C4-2B (cell line): ENCODE results near the gene MAGEC2.

Experiments
- H3K27ac ChIP-seq: fragments of 450-650 bp; 2 replicates; pipeline ENCODE4 v1.5.1; 2017
- CTCF ChIP-seq: fragments of 450-650 bp; conservative IDR thresholded peaks from 2 replicates; pipeline ENCODE4 v1.5.1; 2017; ENCODE audit warnings: mild to moderate bottlenecking
- ZFX ChIP-seq: fragments of 450-650 bp; IDR thresholded peaks from 2 replicates; pipeline ENCODE4 v1.6.1; 2017

MAGEC2 gene

GRCh38 chrX:142204522-142205433 lies at the start of gene MAGEC2:
MAGEC2 (minus strand) TSS chrX:142205290; CDS start chrX:142203987, 1,303 bp downstream.
- no peak within 1 kb of the TSS for H3K27ac ChIP-seq
- TF ChIP-seq CTCF (no peak), ZFX (no peak)

GRCh38 chrX:142251680-142252079 lies 46.6 kb upstream of the MAGEC2 start:
- TF ChIP-seq CTCF (no peak), ZFX (no peak)
- no peak overlapping the region for H3K27ac ChIP-seq

- no peak overlapping the region for H3K27ac ChIP-seq
- no peak for TF ChIP-seq ZFX
- TF ChIP-seq CTCF: no peak
Observed at GRCh38 chrX:142251202-142251601, 46.1 kb upstream of the MAGEC2 start.

- no peak for TF ChIP-seq ZFX
- TF ChIP-seq CTCF: no peak
- no peak overlapping the region for H3K27ac ChIP-seq
Observed at GRCh38 chrX:142250502-142250901, 45.4 kb upstream of the MAGEC2 start.

GRCh38 chrX:142249721-142250120 lies 44.6 kb upstream of the MAGEC2 start:
- no peak overlapping the region for H3K27ac ChIP-seq
- TF ChIP-seq ZFX (no peak), CTCF (no peak)

GRCh38 chrX:142244568-142244967 lies 39.5 kb upstream of the MAGEC2 start:
- TF ChIP-seq ZFX (no peak), CTCF (no peak)

GRCh38 chrX:142238536-142238935 lies 33.4 kb upstream of the MAGEC2 start:
- TF ChIP-seq ZFX (no peak), CTCF (no peak)
- H3K27ac ChIP-seq: no peak overlapping the region

More at GRCh38 chrX:142244568-142244967, 39.5 kb upstream of the MAGEC2 start:
- no peak overlapping the region for H3K27ac ChIP-seq
